ENCODE results near the gene MEF2A. TPM values are rescaled to one million over a fixed set of nuclear protein-coding genes. Genes with fewer than 3 reads are reported as not detected.

The MEF2A gene
- total RNA-seq, 1 experiment from 2014 or later = 30.7 TPM

DNA sequence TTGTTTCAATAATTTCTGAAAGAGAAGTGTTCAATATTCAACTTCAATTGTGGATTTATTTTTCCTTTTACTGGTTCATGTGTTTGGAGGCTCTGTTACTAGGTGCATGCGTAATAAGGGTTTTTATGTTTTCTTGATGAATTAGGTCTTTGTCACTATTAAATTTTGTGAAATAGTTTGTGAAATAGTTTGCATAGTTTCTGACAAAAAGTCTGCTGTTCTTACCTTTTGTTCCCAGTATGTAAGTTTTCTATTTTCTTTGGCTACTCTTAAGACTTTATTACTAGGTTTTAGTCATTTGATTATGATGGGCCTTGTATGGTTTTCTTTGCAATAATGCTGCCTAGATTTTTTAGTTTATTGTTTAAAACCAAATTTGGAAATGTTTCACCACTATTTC, 38.0 kb downstream of the MEF2A start (continued):
- no peak for TF ChIP-seq PREB (CRISPR knock-in tag; IDR thresholded peaks at IDR 0.05; ENCODE audit: borderline replicate concordance)

- Mint-ChIP-seq H3K4me3 (no peak overlapping the region), H3K4me1 (peaks cover 72% of the 10 kb centered on the region), H3K9me3 (peaks cover 6% of the 10 kb centered on the region), H3K27me3 (ENCODE audit: low read depth) (no peaks in the 10 kb centered on the region), H3K36me3 (peaks cover 14% of the 10 kb centered on the region), H3K27ac (peak overlapping the region; percentile 83)
- no peak for TF ChIP-seq ZNF416 (CRISPR knock-in tag; IDR thresholded peaks at IDR 0.05)
- TF ChIP-seq IRF1 (CRISPR knock-in tag; IDR thresholded peaks at IDR 0.05) = no peak
- TF ChIP-seq, protein P1, sequence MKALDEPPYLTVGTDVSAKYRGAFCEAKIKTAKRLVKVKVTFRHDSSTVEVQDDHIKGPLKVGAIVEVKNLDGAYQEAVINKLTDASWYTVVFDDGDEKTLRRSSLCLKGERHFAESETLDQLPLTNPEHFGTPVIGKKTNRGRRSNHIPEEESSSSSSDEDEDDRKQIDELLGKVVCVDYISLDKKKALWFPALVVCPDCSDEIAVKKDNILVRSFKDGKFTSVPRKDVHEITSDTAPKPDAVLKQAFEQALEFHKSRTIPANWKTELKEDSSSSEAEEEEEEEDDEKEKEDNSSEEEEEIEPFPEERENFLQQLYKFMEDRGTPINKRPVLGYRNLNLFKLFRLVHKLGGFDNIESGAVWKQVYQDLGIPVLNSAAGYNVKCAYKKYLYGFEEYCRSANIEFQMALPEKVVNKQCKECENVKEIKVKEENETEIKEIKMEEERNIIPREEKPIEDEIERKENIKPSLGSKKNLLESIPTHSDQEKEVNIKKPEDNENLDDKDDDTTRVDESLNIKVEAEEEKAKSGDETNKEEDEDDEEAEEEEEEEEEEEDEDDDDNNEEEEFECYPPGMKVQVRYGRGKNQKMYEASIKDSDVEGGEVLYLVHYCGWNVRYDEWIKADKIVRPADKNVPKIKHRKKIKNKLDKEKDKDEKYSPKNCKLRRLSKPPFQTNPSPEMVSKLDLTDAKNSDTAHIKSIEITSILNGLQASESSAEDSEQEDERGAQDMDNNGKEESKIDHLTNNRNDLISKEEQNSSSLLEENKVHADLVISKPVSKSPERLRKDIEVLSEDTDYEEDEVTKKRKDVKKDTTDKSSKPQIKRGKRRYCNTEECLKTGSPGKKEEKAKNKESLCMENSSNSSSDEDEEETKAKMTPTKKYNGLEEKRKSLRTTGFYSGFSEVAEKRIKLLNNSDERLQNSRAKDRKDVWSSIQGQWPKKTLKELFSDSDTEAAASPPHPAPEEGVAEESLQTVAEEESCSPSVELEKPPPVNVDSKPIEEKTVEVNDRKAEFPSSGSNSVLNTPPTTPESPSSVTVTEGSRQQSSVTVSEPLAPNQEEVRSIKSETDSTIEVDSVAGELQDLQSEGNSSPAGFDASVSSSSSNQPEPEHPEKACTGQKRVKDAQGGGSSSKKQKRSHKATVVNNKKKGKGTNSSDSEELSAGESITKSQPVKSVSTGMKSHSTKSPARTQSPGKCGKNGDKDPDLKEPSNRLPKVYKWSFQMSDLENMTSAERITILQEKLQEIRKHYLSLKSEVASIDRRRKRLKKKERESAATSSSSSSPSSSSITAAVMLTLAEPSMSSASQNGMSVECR (CRISPR knock-in tag; IDR thresholded peaks at IDR 0.05; ENCODE audit: borderline replicate concordance) = no peak
- no peak for TF ChIP-seq NFYB (CRISPR knock-in tag; conservative IDR thresholded peaks at IDR 0.05; ENCODE audit: low read depth)
- TF ChIP-seq ZNF219 (CRISPR knock-in tag; IDR thresholded peaks at IDR 0.05; ENCODE audit: borderline replicate concordance) = no peak
- no peak for TF ChIP-seq RELA (CRISPR knock-in tag; IDR thresholded peaks at IDR 0.05; ENCODE audit: borderline replicate concordance)
- TF ChIP-seq E2F1 (CRISPR knock-in tag; IDR thresholded peaks at IDR 0.05) = no peak
- TF ChIP-seq, protein P2, sequence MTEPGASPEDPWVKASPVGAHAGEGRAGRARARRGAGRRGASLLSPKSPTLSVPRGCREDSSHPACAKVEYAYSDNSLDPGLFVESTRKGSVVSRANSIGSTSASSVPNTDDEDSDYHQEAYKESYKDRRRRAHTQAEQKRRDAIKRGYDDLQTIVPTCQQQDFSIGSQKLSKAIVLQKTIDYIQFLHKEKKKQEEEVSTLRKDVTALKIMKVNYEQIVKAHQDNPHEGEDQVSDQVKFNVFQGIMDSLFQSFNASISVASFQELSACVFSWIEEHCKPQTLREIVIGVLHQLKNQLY (CRISPR knock-in tag; IDR thresholded peaks at IDR 0.05) = no peak
- TF ChIP-seq, protein P3, sequence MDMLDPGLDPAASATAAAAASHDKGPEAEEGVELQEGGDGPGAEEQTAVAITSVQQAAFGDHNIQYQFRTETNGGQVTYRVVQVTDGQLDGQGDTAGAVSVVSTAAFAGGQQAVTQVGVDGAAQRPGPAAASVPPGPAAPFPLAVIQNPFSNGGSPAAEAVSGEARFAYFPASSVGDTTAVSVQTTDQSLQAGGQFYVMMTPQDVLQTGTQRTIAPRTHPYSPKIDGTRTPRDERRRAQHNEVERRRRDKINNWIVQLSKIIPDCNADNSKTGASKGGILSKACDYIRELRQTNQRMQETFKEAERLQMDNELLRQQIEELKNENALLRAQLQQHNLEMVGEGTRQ (CRISPR knock-in tag; IDR thresholded peaks at IDR 0.05) = no peak
- TF ChIP-seq FOXK1 (CRISPR knock-in tag; IDR thresholded peaks at IDR 0.05) = no peak
- TF ChIP-seq, protein P4, sequence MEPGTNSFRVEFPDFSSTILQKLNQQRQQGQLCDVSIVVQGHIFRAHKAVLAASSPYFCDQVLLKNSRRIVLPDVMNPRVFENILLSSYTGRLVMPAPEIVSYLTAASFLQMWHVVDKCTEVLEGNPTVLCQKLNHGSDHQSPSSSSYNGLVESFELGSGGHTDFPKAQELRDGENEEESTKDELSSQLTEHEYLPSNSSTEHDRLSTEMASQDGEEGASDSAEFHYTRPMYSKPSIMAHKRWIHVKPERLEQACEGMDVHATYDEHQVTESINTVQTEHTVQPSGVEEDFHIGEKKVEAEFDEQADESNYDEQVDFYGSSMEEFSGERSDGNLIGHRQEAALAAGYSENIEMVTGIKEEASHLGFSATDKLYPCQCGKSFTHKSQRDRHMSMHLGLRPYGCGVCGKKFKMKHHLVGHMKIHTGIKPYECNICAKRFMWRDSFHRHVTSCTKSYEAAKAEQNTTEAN (CRISPR knock-in tag; IDR thresholded peaks at IDR 0.05) = no peak
- TF ChIP-seq GRHL2 (CRISPR knock-in tag; IDR thresholded peaks at IDR 0.05; ENCODE audit: insufficient replicate concordance, severe bottlenecking) = no peak
- no peak for TF ChIP-seq ESRRA (CRISPR knock-in tag; IDR thresholded peaks at IDR 0.05; ENCODE audit: borderline replicate concordance)
- no peak for TF ChIP-seq EMX1 (CRISPR knock-in tag; IDR thresholded peaks at IDR 0.05)
- TF ChIP-seq TEAD4 (CRISPR knock-in tag; IDR thresholded peaks at IDR 0.05) = no peak
- no peak for TF ChIP-seq CTCF (IDR thresholded peaks at IDR 0.05)
- no peak for TF ChIP-seq ZNF232 (CRISPR knock-in tag; IDR thresholded peaks at IDR 0.05)
- TF ChIP-seq IRF2 (CRISPR knock-in tag; IDR thresholded peaks at IDR 0.05; ENCODE audit: borderline replicate concordance, low read depth) = no peak
- TF ChIP-seq, protein P5, sequence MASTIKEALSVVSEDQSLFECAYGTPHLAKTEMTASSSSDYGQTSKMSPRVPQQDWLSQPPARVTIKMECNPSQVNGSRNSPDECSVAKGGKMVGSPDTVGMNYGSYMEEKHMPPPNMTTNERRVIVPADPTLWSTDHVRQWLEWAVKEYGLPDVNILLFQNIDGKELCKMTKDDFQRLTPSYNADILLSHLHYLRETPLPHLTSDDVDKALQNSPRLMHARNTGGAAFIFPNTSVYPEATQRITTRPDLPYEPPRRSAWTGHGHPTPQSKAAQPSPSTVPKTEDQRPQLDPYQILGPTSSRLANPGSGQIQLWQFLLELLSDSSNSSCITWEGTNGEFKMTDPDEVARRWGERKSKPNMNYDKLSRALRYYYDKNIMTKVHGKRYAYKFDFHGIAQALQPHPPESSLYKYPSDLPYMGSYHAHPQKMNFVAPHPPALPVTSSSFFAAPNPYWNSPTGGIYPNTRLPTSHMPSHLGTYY (CRISPR knock-in tag; IDR thresholded peaks at IDR 0.05) = no peak
- no peak for DNase-seq (ENCODE audit: low spot score)
- POLR2A ChIA-PET = no interaction called here
- 0 out of 2 replicates have a peak, but pooled peaks have one; percentile 23 for ATAC-seq
- CTCF ChIA-PET = interaction anchor here (0.6 kb wide), 1 partner anchor 11 kb away, joined by 3 read pairs; no protein-coding TSS in a partner anchor
Observed at GRCh38 chr15:99604865-99605264, 39.1 kb downstream of the MEF2A start.
